HG02610 (cell line): Measurements from ENCODE around the gene PFDN5.
"Not testable (repeated sequence)": the region's sequence is repeated elsewhere in the genome, so short reads cannot be mapped to it uniquely, and the experiment has no call there.

Experiments
- ATAC-seq: cut with Tn5 transposase; IDR thresholded peaks from one replicate; pipeline ENCODE4 v1.9.1; 2021; ENCODE audit warnings: mild to moderate bottlenecking, moderate library complexity; ENCODE audit not compliant: unreplicated experiment

The PFDN5 gene

DNA sequence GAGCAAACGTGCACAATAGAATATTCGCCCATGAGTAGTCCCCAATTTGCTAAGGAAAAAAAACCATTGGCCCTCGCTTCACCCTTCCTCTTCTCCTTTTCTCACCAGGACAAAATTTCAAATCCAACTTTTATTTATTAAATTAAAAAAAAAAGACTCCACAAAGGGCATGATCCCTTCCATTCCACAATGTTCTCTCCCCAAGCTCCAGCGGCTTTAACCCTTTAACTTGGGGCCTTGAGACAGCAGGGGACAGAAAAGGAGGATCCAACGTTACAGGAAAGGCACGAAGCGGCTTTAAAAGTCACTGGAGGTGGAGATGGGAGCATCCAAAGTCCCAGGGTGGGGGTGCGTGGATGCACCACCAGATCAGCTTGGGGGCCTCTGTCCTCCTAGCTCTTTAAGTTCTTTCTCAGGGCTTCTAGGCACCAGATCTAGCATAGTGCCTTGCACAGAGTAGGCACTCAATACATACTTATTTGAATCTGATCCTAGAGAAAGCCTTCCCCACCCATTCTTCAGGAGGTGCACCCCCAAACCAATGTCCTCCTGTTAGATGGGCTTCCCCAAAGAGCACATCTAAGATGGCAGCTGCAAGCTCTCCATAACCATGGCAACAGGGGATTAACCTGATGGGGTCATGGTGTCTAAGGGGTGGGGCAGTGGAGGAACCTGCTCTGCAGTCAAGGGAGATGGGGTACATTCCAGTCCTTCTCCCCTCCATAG, 31.3 kb downstream of the PFDN5 start:
- ATAC-seq: no peak

DNA sequence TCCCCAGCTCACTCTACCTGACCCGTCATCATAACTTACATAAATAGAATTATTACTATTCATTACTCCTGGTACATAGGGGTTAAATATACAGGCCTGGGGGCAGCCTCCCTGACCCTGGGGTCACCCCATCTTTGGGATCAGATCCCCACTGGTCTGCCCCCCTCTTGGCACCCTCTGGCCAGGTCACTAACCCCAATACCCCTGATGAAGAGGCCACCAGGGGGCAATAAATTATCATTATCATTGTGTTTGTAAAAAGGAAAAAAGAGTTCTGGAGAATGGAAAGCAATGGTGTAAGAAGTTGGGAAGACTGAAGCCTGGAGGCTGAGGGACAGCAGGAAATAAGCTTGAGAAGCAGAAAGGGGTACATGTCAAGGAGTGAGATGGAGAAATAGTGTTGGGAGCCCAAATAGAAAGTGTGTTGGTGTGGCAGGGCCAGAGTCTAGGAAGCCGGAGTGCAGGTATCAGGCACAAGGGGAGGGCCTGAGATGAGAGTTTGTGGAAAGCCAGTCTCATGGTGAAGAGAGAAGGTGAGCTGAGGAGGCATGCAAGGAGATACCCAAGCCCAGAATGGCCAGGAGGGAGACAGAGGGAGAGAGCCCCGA, 32.2 kb downstream of the PFDN5 start:
- no peak for ATAC-seq

DNA sequence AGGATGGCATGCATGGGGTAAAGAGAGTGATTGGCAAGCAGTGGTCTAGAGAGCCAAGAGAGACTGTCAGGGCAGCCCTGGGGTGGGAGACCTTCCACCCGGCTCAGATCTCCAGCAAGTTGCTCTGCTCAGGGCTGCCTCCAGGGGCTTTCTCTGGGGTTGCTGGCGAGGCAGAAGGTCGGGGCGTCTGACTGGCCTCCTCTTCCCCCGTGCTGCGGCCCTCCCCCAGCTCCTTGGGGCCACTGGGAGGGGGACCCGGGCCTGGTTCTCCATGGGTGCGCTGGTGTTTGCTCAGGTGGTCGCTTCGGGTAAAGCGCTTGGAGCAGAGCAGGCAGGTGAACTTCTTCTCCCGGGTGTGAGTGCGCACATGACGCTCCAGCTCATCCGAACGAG, 32.7 kb downstream of the PFDN5 start:
- ATAC-seq: no peak

DNA sequence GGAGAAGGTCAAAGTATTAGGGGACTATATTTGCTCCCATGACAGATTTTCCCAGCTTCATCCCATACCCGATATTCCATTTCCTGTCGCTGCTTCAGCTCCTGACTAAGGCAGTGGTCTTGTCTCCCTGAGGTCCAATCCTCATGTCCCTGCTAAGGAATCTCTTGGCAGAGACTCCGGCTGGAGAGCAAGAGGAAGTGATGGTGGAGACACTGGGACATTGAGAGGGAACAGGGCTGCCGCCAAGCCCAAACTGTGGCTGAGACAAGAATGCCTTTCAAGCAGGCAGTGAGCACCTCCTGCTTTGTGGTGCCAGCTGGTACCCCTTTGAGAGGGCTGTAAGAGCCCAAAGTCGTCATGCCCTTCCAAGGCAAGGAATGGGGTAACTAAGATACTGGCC, 35.3 kb downstream of the PFDN5 start:
- ATAC-seq: no peak

DNA sequence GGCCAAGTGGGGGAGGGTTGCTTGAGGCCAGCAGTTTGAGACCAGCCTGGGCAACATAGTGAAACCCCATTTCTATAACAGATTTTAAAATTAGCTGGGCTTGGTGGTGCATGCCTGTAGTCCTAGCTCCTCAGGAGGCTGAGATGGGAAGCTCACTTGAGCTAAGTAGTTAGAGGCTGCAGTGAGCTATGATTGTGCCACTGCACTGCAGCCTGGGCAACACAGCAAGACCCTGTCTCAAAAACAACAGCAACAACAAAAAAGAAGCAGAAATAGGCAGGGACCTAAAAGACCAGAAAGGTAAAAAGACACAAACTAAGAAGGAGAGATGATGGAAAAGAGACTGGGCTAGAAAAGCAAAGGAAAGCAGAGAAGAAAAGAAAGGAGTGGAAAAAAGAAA, 37.0 kb downstream of the PFDN5 start:
- not testable (repeated sequence) for ATAC-seq

DNA sequence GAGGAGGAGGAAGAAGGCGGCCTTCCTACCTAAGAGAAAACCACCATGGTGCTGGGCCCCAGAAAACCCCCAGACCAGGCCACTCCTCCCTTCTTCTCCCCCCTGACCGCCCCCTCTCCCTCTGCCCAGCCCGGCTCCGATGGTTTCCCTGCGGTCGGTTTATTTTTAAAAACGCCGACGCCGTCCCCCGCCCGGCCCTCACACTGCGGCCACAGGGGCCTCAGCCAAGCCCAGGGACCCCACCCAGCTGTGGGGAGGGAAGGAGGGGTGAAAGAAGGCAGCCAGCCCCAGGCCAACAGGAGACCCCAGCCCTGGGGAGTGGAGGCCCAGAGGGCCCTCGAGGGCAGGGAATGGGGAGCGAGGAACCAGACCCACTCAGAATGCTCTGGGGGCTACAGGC, 37.4 kb downstream of the PFDN5 start:
- ATAC-seq: no peak

DNA sequence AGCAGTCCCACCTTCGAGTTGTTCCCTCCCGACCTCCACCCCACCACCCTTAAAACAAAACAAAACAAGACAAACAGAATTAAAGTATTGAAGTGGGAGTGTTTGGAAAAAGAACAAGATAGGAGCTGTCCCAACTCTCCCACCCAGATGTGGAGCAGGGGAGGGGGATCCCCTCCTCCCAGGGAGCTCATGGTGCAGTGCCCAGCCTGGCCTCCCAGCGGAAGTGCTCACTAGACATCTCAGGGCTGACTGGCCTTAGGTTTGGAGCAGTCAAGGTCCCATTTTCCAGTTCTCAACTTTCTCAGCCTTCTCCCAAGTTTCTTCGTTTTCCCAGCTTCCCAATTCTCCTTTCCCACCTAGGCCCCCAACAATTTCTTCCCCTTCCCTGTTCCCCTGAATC, 37.9 kb downstream of the PFDN5 start:
- no peak for ATAC-seq

DNA sequence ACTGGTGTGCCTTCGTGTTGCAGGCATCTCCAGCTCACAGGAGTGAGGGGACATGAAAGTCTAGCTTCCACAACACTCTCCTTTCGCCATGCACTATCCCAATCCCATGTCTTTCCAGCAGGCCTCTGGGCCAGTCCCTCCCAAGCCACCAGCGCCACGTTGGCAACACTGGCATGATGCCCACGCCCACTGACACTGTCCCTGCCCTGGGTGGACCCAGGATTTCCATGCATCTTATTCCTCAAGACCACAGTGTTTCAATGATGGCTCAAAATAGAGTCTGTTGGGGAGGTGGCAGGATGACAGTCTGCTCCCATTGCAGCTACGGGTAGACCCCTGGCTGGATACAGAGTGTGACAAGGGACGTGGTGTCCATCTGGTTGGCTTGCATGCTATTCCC, 38.5 kb downstream of the PFDN5 start:
- no peak for ATAC-seq

DNA sequence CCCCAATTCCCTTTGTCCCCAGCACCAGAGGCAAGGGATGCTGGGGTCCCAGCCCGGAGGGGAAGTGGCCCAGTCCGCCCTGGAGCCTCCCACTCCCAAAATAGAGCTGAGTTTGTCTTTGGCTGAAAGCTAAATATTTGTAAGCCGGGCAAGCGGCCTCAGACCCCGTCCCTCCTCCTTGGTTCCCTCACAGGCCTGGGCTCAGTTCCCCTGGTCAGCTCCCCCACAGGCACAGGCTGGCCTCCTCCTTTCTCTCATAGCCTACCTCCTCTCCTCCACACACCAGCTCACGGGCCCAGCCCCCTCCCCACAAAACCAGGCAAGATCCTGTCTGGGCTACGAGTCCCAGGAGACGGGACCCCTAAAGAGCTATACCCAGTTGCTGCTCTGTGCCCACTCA, 39.5 kb downstream of the PFDN5 start:
- ATAC-seq: no peak

DNA sequence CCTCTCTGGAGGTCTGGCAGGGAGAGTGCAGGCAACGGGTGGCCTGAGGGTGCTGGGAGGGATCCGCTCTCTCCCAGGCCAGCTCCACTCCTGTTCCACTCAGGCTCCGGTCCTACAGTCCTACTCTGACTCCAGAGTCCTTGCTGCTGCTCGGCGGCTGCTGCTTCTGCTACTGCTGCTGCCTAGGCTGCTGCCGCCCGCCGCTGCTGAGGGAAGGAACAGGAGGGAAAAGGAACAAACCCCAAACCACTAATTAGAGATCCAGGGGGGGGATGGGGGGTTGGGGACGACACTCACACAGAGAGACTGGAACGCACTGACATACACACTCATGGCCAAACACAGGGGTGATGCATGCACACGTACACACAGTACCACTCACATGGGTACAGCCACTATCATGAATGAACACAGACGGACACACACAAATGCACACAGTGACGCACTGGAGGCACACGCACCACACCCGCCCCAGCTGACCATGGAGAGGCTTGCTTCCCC, 40.9 kb downstream of the PFDN5 start, which contains the start of gene SP7:
SP7 (minus strand) TSS at position 174 of the 501 bp plus-strand sequence. CDS start 708 bp downstream, outside the sequence.
- no peak for ATAC-seq

DNA sequence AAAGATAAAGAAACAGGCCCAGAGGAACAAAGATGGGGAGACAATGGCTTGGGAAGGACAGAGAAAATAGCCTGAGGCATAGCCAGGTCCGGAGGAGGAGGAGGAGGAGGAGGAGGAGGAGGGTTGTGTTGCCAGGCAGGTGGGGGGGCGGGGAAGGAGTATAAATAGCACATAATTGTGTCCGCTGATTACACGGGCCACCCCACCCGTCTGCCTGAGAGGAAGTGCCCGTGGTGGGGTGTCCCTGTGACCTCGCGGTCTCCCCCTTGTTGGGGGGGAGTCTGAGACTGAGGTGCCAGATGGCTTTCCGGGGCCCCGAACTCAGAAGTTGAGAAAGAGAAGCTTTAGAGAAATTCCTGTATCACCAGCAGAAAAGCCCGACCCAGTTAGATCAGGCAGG, 42.7 kb downstream of the PFDN5 start:
- no peak for ATAC-seq

DNA sequence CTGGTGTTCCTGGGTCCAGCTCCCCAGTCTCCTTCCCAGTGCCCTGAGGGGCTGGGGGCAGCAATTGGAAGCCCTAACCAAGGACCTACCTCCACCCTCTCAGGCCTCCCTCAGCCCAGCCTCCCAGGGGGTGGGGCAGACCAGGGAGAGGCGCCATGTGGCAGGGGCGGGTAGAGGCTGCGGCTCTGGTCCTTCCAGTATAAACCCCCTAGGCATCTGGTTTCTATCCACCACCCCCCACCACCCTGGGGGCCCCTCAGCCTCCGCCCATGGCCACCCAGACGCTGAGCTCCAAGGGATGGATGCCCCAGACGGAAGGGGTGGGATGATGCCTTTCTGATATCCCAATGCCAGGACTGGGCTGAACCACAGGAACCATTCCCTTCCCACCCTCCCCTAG, 43.6 kb downstream of the PFDN5 start:
- no peak for ATAC-seq

DNA sequence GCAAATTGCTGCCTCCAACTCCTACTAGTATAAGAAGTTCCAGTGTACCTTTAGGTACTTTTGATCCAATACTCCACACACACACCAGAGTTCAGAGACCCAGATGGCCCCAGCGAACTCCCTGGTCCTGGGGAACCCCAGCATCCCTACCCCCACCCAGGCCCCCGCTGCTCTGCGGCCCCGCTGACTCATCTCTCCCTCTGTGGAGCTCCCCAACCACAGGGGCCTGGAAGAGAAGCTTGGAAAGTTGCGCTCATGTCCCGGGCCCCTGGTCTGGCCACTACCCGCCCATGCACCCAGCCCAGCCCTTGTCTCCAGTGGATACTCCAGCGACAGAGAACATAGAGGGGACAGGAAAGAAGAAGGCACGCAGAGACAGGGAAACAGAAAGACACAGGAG, 45.1 kb downstream of the PFDN5 start:
- no peak for ATAC-seq

DNA sequence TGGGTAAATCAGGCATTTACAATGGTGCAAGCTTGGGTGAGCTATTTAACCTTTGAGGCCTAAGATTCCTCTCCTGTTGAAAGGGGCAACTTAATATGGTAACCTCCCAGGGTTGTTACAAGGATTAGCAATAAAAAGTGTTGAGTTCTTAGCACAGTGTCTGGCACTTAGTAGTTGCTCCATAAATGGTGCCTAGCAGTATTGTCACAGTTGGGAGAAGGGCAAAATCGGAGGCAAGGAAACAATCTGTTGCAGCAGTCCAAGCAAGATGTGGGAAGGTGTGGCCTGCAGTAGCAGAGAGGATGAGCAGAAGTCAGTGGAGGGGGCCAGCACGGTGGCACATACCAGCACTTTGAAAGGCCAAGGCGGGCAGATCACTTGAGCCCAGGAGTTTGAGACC, 48.1 kb downstream of the PFDN5 start:
- ATAC-seq: no peak

DNA sequence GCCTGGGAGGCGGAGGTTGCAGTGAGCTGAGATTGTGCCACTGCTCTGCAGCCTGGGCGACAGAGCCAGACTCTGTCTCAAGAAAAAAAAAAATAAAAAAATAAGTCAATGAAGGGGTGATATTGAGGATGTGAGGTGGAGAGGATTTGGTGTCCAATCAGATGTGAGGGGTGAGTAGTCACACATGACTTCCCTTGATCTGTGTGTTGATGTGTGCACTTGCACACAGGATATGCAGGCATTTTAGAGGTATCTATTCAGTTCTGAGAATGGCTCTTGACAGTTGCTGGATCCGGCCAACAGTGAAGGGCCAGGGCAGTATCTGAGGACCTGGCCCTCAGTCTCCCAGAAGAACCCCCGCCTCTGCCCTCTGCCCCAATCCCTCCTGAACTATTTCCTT, 48.6 kb downstream of the PFDN5 start:
- no peak for ATAC-seq

DNA sequence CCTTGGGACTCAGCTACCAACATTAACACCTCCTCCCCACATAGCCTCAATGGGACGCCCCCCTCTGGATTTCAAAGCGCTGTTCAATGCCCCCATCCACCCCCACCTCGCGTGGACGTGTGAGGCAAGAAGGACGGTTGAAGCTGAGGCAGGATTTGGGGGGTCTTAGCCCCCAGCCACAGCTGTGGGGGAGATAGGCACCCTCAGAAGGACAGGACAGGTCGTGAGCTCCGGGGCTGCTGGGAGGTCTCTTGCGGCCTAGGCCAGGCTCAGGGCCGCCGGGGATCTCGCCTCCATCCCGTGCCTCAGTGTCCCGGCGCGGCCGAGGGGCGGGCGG, 49.1 kb downstream of the PFDN5 start:
- no peak for ATAC-seq

DNA sequence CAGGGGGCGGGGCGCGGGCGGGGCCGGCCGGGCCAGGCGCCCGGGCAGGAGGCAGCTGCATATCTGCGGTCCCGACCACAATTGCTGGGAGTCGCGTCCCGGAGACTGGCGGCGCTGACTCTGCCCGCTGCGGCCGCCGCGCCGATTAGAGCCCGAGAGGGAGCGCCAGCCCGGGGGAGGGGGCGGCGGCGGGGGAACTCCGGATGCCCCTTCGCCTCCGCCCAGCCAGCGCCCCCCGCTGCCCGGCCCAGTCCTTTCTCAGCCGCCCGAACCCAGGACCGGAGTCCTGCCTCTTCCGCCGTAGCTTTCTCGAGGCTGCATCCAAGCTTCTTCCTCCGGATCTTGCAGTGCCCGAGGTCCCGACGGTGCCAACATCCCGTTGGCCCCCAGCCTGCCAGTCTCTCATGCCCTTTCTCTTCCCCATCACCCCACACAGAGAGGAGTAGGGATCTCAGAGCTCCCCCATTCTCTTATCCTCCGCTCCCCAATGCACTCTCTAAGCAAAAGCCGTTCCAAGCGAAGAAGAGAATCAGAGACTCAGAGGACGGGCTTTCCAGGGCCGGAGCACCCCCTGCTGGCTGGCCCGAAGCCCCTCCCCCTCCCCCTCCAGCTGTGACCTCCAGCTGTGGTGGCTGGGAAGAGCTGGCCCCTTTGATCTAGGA, 49.6 kb downstream of the PFDN5 start:
- no peak for ATAC-seq

DNA sequence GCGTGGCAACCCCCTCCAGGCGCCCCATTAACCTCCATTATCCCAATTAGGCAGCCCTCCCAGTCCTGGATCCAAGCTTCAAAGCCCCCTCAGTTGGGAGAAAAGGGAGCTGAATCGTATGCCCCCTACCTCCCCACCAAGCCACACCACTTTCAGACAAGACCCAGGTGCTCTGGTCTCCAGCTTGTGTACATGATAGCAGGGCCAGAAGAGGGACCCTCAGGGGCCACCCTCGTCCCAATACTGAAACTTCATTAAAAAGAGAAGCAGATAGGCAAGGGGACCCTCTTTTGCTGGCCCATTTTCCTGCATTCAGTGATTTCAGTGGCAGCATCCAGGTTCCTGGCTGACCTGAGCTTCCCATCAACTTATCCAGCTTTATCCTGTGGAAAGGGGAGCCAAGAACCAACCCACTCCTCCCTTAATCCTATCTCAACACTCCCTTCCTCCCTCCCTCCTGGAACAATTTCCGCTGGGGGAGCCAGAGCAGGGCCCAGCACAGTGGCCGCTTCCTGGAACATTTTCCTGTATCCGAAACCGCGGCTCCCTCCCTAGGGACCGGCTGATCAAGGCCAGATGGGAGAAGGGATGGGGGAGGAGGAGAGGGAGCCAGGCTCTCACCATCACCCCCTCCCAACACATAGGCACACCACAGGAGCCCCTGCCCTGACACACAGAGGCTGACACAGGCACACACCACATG, 50.3 kb downstream of the PFDN5 start:
- ATAC-seq: no peak

DNA sequence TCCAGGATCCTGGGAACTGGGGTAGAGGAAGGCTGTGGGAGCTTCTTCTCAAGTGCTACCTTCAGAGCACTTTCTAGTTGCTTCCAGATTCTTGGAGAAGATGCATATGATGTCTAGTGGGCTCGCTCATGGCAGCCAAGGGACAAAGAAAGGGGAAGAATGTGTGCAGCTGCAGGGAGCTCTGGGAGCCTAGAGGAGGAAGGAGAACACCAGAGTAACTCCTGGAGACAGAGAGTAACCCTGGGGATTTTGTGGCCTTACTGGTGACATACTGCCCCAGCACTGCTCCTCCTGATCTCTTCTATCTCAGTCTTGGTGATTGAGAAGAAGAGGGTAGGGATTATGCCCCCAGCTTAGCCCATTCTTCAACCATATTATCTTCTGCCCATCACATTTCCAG, 51.1 kb downstream of the PFDN5 start:
- ATAC-seq: no peak

DNA sequence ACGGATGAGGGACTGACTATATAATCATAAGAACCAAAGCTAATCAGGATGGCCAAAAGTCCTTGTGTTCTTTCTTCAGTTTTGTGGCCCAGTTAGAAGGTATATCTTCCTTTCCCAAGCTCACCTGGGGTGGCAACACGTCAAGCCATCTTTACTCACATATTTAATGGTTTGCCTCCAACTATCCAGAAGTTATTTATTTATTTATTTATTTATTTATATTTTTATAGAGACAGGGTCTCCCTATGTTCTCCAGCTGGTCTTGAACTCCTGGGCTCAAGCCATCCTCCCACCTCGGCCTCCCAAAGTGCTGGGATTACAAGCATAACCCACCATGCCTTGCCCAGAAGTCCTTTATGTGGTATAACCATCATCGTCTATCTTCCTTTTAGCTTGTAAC, 52.6 kb downstream of the PFDN5 start:
- no peak for ATAC-seq
